ENCODE data around the gene AMBRA1. TPM values are rescaled to one million over a fixed set of nuclear protein-coding genes. Genes with fewer than 3 reads are reported as not detected.

AMBRA1 gene
- total and polyA plus RNA-seq, 2 donors (not counting 3 experiments of a cell fraction or from before 2014, with no cell fraction given), result 18.4 to 32.4 TPM

DNA sequence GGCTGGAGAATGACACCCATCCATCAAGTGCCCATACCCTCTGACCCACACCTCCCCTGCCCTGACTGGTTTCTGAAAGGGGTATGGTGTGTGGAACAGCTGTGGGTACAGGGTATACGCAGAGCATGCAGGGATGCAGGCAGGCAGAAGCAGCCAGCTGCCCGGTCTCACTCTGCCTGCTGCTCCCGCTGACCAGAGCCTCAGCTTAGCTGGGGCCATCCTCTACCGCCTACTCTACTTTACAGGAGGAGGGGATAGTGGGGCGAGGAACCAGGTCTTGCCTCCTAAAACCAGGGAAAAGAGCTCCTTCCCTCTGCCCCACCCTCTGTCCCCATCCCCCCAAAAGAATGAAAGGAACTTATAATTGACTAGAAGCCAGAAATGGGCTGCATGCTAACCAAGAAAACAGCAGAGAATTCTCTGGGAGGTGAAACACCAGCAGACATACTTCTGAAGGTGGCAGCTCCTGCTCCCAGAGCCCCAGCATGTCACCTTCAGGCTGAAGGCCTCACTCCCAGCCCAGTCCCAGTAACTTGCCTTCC lies 189.3 kb downstream of the AMBRA1 start:
- CTCF ChIA-PET, result interaction anchor here (2.4 to 3.0 kb wide), 2 partner anchors 13 to 125 kb away, joined by 8 to 12 read pairs; partner anchors contain the start of gene CHRM4
- Histone ChIP-seq H3K27me3 (ENCODE audit: control insufficient read depth in 2 of 2, insufficient read depth in 2 of 2, low read length in 2 of 2) (no peaks in the 10 kb centered on the region), H3K9ac (replicated peaks; ENCODE audit: extremely low read depth, insufficient read depth, low read length) (no peak overlapping the region), H3K9me3 (replicated peaks; ENCODE audit: control insufficient read depth, insufficient read depth, low read length) (no peaks in the 10 kb centered on the region), H3K4me1 (ENCODE audit: control insufficient read depth, extremely low read depth, insufficient read depth, low read length) (no peaks in the 10 kb centered on the region), H4K20me1 (replicated peaks; ENCODE audit: control insufficient read depth, extremely low read depth, insufficient read depth, low read length) (no peaks in the 10 kb centered on the region), H2AFZ (ENCODE audit: low read depth, low read length) (no peak overlapping the region), H3K79me2 (ENCODE audit: control insufficient read depth, insufficient read depth, low read length) (no peaks in the 10 kb centered on the region), H3K4me2 (ENCODE audit: insufficient read depth, low read length) (no peak overlapping the region), H3K27ac (ENCODE audit: insufficient read depth, low read depth, low read length) (no peak overlapping the region), H3K4me3 (replicated peaks in 1 of 3; ENCODE audit: insufficient read depth in 1 of 3, low read depth in 1 of 3, low read length in 3 of 3) (no peak overlapping the region), H3K9me1 (replicated peaks; ENCODE audit: control insufficient read depth, extremely low read depth, insufficient read depth, low read length) (no peaks in the 10 kb centered on the region), H3K36me3 (ENCODE audit: control insufficient read depth in 2 of 2, extremely low read depth in 1 of 2, insufficient read depth in 2 of 2, low read length in 2 of 2) (peaks cover 3 to 16% of the 10 kb centered on the region in 2 experiments)
- intact Hi-C loops (cut with micrococcal nuclease) (no loop called here), dilution Hi-C loops (cut with MboI; ENCODE audit: extremely low pct_ligation_motif_present, low sequenced_read_pairs) (no loop called here)
- no peak for TF ChIP-seq JUN (IDR thresholded peaks at IDR 0.05; ENCODE audit: borderline replicate concordance, insufficient read depth, insufficient read length, low read depth)
- TF ChIP-seq FOS (IDR thresholded peaks at IDR 0.05; ENCODE audit: borderline replicate concordance, insufficient read depth, low read length), result no peak
- no peak for TF ChIP-seq EZH2 (IDR thresholded peaks at IDR 0.05; ENCODE audit: borderline replicate concordance, low read depth, low read length, severe bottlenecking)
- TF ChIP-seq, protein P1, sequence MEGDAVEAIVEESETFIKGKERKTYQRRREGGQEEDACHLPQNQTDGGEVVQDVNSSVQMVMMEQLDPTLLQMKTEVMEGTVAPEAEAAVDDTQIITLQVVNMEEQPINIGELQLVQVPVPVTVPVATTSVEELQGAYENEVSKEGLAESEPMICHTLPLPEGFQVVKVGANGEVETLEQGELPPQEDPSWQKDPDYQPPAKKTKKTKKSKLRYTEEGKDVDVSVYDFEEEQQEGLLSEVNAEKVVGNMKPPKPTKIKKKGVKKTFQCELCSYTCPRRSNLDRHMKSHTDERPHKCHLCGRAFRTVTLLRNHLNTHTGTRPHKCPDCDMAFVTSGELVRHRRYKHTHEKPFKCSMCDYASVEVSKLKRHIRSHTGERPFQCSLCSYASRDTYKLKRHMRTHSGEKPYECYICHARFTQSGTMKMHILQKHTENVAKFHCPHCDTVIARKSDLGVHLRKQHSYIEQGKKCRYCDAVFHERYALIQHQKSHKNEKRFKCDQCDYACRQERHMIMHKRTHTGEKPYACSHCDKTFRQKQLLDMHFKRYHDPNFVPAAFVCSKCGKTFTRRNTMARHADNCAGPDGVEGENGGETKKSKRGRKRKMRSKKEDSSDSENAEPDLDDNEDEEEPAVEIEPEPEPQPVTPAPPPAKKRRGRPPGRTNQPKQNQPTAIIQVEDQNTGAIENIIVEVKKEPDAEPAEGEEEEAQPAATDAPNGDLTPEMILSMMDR (IDR thresholded peaks at IDR 0.05; ENCODE audit: extremely low read depth in 1 of 2, insufficient read depth in 1 of 2, low read depth in 1 of 2, low read length in 2 of 2), result no peak
- no peak for TF ChIP-seq POLR2AphosphoS5 (IDR thresholded peaks at IDR 0.05; ENCODE audit: insufficient read depth, low read depth, low read length)
- TF ChIP-seq GATA2 (IDR thresholded peaks at IDR 0.05; ENCODE audit: insufficient read depth, insufficient read length, low read depth, low read length), result no peak
- TF ChIP-seq MAX (IDR thresholded peaks at IDR 0.05; ENCODE audit: insufficient read depth, insufficient read length), result no peak
- no peak for TF ChIP-seq POLR2A (IDR thresholded peaks at IDR 0.05; ENCODE audit: low read depth, low read length)
- TF ChIP-seq MYC (IDR thresholded peaks at IDR 0.05; ENCODE audit: low read depth, low read length), result no peak
- BruUV-seq (replicated peaks), result no TSS peak
- POLR2A ChIA-PET, result no interaction called here
- FAIRE-seq (no peak), DNase-seq (ENCODE audit: low read depth, low spot score) (no peak)
